ENCODE data around the gene SLC7A5.
"Not testable (repeated sequence)": the region's sequence is repeated elsewhere in the genome, so short reads cannot be mapped to it uniquely, and the experiment has no call there.

The SLC7A5 gene

GRCh38 chr16:87861300-87862099 lies 7.8 kb downstream of the SLC7A5 start:
- DNase-seq (ENCODE audit: low spot score) = not testable (repeated sequence)

- no peak for DNase-seq (ENCODE audit: low spot score)
These were observed 8.6 kb downstream of the SLC7A5 start for GRCh38 chr16:87860553-87861299.

GRCh38 chr16:87858151-87858993 lies 10.9 kb downstream of the SLC7A5 start:
- DNase-seq (ENCODE audit: low spot score) = not testable (repeated sequence)

DNA sequence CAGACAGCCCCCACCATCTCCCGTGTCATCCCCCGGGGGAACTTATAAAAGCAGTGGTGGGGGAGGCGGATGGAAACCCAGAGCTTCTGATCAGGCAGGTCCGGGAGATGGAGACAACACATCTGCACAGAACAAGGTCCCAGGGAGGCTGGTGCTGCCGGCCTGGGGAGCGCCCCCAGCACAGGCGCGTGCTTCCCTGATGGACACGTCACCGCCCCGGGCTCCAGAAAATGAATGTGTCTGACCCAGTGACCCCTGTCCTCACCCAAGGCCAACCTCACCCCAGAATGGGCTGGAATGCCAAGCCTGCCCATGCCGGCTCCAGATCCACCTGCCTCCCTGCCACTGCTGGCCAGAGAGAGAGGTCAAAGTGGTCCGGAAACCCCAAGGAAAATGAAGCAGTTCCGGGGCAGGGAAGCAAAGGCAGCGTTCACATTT lies 12.5 kb downstream of the SLC7A5 start:
- DNase-seq (ENCODE audit: low spot score) = no peak

- no peak for DNase-seq (ENCODE audit: low spot score)
These were observed 13.2 kb downstream of the SLC7A5 start for GRCh38 chr16:87855852-87856715.

DNA sequence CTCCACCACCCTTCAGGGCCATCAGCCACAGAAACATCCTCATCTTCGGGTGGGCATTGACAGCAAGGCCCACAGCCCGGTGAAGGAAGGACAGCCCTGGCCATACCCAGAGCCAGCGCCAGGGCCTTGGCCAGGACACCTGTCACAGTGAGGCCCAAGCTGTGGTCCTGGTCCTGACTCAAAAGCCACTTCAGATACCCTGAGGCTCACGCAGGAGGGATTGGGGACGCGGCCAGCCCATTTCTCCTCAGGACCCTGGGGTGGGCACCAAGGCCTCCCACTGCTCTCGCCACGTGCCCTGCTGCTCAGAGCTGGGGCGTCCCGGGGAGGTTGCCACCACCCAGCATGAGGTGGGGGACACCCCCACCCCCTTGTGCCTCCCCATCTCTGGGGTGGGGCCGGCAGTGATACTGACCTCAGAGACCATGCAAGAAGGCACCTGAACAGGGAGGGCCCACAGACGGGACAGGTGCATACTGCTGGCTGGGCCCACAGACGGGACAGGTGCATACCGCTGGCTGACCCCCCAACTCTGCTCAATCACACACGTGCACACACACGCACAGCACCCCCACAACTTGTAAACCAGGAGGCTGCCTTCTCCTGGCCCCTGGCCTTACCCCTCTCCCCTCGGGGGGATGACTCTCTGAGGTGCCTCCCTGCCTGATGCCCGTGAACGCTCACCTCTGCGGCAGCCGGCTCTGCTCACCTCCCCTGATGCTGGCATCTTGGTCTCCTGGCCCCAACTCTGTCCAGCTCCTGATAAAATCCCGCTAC lies 14.2 kb downstream of the SLC7A5 start:
- DNase-seq (ENCODE audit: low spot score) = no peak

- no peak for DNase-seq (ENCODE audit: low spot score)
These were observed 15.0 kb downstream of the SLC7A5 start for GRCh38 chr16:87854053-87854906.

GRCh38 chr16:87853411-87854052 lies 15.8 kb downstream of the SLC7A5 start:
- peak; percentile 95 for DNase-seq (ENCODE audit: low spot score)

DNA sequence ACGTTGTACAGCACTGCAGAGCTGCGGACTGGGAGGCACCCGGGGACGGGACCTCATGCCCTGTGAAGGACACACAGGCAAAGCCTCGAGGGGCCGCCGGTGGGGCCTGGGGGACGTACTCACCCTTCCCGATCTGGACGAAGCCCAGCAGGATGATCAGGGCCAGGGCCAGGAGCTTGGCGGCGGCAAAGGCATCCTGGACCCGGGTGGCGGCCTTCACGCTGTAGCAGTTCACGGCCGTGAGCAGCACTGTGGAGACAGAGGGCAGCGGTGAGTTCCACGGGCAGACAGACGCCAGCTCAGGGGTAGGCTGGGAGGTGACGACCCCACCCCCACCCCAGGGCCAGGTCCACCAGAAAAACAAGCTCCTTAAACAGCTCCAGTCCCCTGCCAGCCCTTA lies 17.7 kb downstream of the SLC7A5 start:
- peak; percentile 70 for DNase-seq (ENCODE audit: low spot score)

DNA sequence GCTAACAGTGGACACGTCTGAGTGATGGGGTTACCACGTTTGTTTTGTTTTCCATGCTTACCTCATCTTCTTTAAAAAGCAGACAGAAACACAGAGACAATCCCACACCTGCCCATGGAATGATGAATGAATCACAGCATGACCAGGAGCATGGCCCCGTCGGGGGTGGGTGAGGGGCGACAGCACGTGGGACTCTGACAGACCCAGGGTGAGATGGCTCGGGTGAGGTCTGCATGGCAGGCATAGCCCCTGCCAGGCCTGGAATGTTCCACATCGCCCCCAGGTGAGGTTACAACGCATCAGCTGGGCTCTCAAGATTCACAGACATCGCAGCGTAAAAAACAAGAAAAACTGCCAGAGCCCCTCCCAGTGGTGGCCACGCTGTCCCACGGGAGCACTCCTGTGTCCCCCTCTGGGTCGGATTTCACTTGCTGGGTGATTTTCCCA lies 18.1 kb downstream of the SLC7A5 start:
- no peak for DNase-seq (ENCODE audit: low spot score)

- DNase-seq (ENCODE audit: low spot score) = peak; percentile 92
These were observed 19.0 kb downstream of the SLC7A5 start for GRCh38 chr16:87850009-87851006.

- no peak for DNase-seq (ENCODE audit: low spot score)
These were observed 19.8 kb downstream of the SLC7A5 start for GRCh38 chr16:87849419-87850008.

DNA sequence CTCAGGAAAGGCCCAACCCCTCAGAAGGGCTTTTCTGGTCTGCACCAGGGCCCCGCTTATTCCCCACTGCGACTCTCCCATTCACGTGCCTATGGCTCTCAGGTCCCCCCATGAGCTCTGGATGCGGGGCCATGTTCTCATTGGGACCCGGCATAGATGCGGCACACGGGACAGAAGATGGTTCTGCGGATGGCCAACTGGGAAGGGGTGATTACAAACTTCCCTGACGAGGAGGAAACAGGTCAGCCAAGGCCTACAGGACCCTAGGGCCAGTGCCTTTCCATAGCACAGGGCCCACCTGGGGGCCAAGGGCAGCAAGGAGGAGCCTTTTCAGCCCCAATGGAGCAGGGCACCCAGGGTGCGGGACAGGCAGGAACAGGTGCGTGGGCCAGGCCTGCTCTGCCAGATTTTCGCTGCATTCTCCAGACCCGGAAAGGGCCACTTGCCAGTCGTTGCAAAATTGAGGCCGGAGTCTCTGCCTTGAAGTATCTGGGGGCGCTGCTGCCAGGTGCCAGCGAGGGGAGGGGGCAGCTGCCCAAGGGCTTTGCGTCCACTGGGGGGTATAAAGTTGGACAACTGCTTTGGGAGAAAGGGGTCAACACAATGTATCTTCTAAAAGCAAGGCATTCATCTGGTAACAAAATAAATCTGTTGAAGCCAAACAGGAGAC lies 20.5 kb downstream of the SLC7A5 start:
- no peak for DNase-seq (ENCODE audit: low spot score)

- DNase-seq (ENCODE audit: low spot score) = no peak
These were observed 21.3 kb downstream of the SLC7A5 start for GRCh38 chr16:87847785-87848675.

- no peak for DNase-seq (ENCODE audit: low spot score)
These were observed 21.9 kb downstream of the SLC7A5 start for GRCh38 chr16:87847467-87847784.

Data from iPS-NIHi11 (cell line).